HG03378 (cell line): ENCODE results near the gene ETFA.
"Not testable (repeated sequence)": the region's sequence is repeated elsewhere in the genome, so short reads cannot be mapped to it uniquely, and the experiment has no call there.

Experiments
- ATAC-seq: cut with Tn5 transposase; IDR thresholded peaks from one replicate; pipeline ENCODE4 v1.9.1; 2021; ENCODE audit warnings: mild to moderate bottlenecking, moderate library complexity; ENCODE audit not compliant: unreplicated experiment

Gene ETFA

DNA sequence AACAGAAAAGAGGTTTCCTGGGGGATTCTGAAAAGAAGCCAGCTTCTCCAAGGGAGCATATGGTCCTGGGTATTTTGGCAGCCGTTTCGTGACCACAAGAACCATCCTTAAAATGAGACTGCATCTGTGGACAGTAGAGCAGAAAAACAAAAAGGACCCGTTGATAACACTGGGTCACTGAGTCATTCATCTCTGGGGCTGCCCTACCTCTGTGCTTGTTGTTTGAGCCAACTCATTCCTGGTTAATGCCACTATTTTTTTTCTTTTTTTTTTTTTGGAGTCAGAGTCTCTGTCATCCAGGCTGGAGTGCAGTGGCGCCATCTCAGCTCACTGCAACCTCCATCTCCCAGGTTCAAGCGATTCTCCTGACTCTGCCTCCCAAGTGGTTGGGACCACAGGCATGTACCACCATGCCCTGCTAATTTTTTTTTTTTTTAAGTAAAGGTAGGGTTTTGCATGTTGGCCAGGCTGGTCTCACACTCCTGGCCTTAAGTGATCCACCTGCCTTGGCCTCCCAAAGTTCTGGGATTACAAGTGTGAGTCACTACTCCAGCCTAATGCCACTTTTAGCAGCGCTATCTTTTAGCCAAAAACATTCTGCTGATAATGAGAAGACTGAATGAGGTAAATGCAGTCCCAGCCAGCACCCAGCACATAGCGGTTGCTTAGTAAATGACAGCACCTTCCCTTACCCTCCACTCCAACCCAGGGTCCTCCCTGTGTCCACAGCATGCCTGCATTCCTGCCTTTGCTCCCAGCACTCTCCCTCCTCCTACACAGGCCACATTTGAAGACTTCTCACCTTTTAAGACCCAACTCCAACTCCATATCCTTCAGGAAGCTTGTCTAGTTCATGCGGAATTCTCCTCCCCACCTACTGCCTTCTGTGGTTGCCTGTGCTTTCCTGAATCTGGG lies 16.2 kb upstream of the ETFA start:
- ATAC-seq: no peak

DNA sequence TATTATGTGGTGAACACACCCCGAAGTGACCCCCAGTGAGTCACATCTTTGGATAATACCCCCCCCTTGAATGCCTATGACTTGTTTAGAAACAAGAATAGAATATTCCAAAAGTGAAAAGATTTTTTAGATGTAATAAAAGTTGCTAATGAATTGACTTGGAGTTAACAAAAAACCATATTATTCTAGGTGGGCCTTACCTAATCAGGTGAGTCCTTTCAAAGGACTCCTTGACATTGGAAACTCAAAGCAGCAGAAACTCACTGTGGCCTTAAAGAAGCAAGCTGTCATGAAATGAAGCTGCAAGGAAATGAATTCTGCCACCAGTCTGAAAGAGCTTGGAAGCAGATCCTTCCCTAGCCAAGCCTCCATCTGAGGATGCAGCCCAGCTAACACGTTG lies 14.4 kb upstream of the ETFA start:
- ATAC-seq: no peak

- no peak for ATAC-seq
These were observed 12.8 kb upstream of the ETFA start for GRCh38 chr15:76324066-76324465.

GRCh38 chr15:76321602-76322001 lies 10.3 kb upstream of the ETFA start:
- ATAC-seq: no peak

DNA sequence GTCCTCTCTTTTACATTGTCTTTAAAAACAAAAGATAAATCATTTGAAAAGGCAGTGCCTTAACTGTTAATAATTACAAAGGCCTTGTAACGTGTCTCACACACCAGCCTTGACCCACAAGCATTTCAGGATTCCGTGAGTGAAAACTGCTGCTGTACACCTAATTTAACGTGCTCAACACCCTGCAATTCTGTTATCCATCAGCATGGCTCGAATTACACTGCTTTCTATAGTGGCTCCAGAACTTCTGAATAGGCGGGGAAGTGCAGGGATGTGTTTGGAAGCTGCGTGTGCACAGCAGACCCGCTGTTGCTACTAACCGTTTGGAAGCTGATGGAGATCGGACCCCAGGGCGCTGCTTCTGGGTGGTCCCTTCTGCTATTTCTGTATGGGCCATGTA lies 9.9 kb upstream of the ETFA start:
- ATAC-seq: no peak

DNA sequence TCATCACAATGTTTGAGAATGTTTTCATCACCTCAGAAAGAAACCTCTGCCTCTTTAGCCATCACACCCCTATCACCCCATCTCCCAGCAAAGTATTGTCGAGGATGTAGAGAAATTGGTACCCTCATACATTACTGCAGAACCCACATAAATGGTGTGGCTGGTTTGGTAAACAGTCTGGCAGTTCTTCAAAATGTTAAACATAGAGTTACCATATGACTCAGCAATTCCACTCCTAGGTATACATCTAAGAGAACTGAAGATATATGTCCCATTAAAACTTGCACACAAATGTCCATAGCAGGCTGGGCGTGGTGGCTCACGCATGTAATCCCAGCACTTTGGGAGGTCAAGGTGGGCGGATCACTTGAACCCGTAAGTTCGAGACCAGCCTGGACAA lies 8.7 kb upstream of the ETFA start:
- no peak for ATAC-seq

GRCh38 chr15:76313731-76314130 lies 2.5 kb upstream of the ETFA start:
- no peak for ATAC-seq

DNA sequence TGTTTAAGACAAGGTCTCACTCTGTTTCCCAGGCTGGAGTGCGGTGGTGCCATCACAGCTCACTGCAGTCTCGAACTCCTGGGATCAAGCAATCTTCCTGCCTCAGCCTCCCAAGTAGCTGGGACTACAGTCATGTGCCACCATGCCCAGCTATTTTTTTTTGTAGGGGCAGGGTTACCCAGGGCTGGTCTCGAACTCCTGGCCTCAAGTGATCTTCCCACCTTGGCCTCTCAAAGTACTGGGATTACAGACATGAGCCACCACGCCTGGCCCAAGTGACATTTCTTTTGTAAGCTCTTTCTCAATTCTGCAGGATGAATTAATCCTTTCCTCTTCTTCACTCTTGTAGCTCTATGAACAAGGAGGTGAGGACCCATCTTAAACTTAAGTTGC lies 1.9 kb upstream of the ETFA start:
- not testable (repeated sequence) for ATAC-seq

DNA sequence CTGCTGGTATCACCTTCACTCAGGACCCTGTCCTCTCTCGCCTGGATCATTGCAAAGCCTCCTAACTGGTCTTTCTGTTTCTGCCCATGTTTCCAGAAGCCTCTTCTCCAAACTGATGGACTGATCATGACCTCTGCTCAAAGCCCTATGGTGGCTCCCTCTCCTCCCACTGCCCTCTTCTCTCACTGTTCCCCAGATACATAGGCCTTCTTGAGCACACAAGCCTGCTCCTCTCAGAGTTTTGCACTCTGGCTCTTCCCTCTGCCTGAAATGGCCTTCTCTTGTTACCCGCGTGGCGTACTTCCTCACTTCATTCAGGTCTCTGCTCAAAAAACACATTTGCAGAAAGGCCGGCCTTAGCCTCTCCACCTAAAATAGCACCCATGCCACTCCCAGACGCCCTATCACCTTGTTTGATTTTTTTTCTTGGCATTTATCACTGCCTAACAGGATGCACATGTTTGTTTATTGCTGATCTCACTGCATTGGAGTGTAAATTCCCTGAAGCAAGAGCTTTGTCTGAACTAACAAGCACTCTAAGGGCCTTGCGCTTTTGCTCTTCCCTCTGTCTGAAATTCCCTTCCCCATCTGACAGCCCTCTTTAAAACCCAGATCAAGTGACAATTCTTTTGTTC lies 1.4 kb upstream of the ETFA start:
- no peak for ATAC-seq

- ATAC-seq: peak; percentile 3
These were observed 682 bp downstream of the ETFA start for GRCh38 chr15:76310475-76311099.

- ATAC-seq: no peak
These were observed 1.5 kb downstream of the ETFA start for GRCh38 chr15:76309601-76310330.

DNA sequence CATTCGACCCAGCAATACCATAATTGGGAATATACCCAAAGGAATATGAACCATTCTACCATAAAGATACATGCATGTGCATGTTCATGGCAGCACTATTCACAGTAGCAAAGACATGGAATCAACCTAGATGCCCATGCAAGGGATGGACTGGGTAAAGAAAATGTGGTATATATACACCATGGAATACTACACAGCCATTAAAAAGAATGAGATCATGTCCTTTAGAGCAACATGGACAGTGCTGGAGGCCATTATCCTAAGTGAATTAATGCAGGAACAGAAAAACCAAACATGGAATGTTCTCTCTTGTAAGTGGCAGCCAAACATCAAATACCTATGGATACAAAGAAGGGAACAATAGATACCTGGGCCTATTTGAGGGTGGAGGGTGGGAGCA lies 7.4 kb downstream of the ETFA start:
- no peak for ATAC-seq

GRCh38 chr15:76299786-76300185 lies 11.5 kb downstream of the ETFA start:
- ATAC-seq: no peak

DNA sequence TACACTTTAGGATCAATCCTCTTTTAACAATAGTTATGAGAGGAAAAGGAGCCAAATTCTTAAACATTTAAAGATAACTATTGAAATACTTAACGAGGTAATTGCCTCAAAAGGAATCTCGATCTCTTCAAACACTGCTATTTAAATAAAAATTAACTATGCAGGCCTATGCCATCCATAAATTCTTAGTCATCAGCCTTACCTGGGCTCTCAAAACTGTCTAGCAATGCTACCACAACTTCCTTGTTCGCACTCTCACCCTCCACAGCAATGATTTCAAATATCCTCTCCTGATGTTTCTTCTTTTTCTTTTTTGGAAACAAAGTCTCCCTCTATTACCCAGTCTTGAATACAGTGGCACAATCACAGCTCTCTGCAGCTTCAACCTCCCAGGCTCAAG lies 12.3 kb downstream of the ETFA start:
- ATAC-seq: no peak

DNA sequence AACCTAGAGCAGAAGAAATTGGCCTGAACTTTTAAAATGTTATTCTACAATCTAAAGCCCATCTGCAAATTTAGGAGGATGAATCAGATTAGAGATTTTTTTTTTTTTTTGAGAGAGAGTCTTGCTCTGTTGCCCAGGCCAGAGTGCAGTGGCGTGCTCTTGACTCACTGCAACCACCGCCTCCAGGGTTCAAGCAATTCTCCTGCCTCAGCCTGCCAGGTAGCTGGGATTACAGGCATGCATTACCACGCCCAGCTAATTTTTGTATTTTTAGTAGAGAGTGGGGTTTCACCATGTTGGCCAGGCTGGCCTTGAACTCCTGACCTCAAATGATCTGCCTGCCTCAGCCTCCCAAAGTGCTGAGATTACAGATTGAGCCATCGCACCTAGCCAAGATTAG lies 13.3 kb downstream of the ETFA start:
- not testable (repeated sequence) for ATAC-seq

DNA sequence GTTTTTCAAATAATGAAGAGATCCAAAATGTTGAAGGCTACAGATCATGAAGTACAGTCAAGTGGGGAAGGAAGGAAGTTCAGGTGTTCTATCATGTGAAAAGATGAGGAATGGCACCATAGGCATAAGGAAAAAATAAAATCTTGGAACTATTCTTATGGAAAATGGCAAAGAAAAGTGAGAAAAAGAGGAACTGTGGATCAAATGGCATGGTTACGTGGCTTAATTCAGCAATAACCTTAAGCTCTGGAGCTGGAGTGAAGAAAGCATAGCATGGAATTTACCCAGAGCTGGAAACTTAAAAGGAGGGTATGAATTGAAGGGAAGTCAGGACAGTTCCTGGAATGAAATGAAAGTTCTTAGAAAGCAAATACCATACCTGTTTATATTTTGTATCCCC lies 14.4 kb downstream of the ETFA start:
- ATAC-seq: no peak

DNA sequence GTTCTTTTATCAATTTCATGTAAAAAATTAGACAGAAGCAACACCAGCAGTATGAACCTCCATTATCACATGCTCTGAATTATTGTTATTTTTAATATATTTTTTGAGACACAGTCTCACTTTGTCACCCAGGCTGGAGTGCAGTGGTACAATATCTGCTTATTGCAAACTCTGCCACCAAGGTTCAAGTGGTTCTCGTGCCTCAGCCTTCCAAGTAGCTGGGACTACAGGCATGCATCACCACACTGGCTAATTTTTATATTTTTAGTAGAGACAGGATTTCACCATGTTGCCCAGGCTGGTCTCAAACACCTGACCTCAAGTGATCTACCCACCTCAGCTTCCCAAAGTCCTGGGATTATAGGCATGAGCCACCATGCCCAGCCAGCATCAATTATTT lies 16.8 kb downstream of the ETFA start:
- not testable (repeated sequence) for ATAC-seq

DNA sequence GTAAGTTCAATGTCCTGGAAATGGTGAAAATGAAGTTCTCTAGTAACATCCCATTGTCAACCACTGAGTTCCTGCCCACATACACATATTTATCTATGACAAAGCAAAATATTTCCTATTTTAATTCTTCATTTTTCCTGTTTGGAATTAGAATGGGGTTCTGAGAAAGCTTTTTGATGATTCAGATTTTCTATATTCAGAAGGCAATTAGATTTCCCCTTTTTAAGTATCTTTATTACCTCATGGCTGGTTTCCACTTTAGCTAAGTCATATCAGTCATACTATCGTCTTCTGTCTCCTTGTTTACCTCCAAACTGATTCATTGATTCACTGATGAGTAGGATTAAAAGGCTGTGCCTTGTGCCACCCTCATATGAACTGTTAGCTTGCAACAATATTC lies 17.9 kb downstream of the ETFA start:
- ATAC-seq: no peak

DNA sequence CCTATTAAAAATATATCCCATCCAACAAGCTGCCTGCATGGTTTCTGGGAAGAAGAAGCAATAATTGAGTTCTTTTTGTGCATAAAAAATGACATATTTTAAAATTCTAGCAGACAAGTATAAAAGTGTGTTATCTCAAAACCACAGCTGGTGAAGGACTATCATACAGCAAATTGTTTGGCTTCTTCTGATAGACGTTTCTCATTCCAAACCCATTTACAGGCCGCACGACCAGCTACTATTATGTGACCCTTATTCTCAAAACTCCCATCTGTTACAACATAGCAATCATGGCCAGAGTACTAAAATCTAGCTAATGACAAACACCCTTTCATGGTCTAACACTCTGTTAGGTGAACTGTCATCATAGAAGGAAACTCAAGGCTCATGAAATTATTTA lies 21.7 kb downstream of the ETFA start:
- ATAC-seq: no peak

DNA sequence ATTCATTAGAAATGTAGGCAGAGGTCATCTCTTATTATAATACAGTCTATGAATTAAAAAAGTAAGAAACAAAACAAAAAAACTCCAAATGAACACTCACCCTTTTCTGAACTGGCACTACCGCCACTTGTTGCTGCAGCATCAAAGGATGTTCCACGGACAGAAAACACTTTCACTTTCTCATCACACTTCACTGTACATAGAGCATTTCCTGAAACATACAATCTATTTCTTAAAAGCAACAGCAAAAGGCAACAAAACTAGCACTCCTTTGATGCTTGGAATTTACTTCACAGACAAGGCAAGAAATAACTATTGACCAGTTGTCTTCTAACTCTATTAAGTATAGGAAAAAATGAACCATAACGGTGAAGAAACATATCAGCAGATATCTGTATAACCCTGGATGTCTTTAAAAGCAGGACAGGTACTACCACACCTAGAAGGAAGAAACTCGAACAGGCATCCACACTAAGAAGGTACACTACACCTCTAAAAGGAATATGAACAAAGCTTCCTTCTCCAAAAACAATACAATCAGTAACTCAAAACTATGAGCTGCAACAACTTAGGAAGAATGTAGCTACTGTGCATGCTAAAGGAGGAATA lies 24.9 kb downstream of the ETFA start:
- ATAC-seq: peak; percentile 63

DNA sequence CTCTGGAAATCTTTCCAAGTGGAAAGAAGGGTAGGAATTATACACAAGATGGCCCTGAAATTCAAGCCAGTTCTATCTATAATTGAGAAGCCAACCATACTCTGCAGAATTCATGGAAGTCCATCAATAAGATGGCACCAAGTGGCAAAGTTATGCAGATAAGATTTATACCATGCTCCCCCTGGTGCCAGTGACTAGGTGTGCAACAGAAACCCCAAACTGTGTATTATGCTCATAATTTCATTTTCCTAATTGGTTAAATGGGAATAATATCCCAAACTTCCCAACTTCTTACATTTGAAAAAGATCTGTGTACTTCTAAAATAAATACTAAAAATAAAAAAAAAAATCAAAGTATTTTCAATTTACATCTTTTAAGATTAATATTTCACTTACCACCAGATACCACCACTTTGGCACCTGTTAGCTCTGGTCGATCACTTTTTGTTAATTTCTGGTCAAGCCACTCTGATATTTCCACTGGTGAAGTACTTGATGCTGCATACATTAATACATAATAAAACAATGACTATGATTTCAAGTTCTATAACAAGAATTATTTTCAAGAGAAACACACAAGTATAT lies 25.9 kb downstream of the ETFA start:
- ATAC-seq: no peak
